Measurements from ENCODE around the gene TSPAN13.

- TF ChIP-seq CTCF (IDR thresholded peaks at IDR 0.05; ENCODE audit: insufficient read depth, low read depth, low read length) (no peak), EZH2 (IDR thresholded peaks at IDR 0.05; ENCODE audit: insufficient read depth, low read length) (no peak)
Observed at GRCh38 chr7:16812542-16813231, 59.1 kb downstream of the TSPAN13 start.
